Endothelial cell of umbilical vein (primary cell): Measurements from ENCODE around the gene PDCD1LG2. TPM values are rescaled to one million over a fixed set of nuclear protein-coding genes. Genes with fewer than 3 reads are reported as not detected.
A peak's percentile ranks its signal among the peaks of the same experiment; 100 is the strongest.

Experiments
- BruUV-seq: library from RNA; stranded (reverse); fragments of 400-500 nt; replicated peaks from 2 replicates; lab custom pipeline; 2021; lab: Mats Ljungman, UMichigan
- CTCF ChIA-PET: fragments of 300-600, 350-600 bp; sonication (Branson Sonifier 250); formaldehyde crosslinking; loops from one replicate; lab custom pipeline; 2021; ENCODE audit warnings: antibody characterized with exemption, inconsistent platforms; lab: Charles Lee
- POLR2A ChIA-PET: fragments of 300-600, 350-600 bp; sonication (Branson Sonifier 250); formaldehyde crosslinking; loops from one replicate; lab custom pipeline; 2021; ENCODE audit warnings: antibody characterized with exemption, inconsistent platforms; lab: Charles Lee
- DNase-seq: peaks from one replicate; pipeline ENCODE4 v3.0.0-alpha.2; 2011; ENCODE audit warnings: low read depth, low spot score
- FAIRE-seq: peaks from 2 replicates; lab custom pipeline; 2011; peaks lifted over from hg19 to GRCh38; lab: Jason Lieb, UNC
- H2AFZ ChIP-seq: 2 replicates; pipeline ENCODE4 v1.6.0; 2012; ENCODE audit warnings: low read depth, low read length, control low read depth, inconsistent platforms
- H3K27ac ChIP-seq: 2 replicates; pipeline ENCODE4 v1.5.1; 2011; ENCODE audit warnings: low read depth, mild to moderate bottlenecking, control low read depth, low read length, moderate library complexity; ENCODE audit not compliant: insufficient read depth
- H3K27me3 ChIP-seq, 2 experiments: 2 replicates each; pipeline versions ENCODE4 v1.6.0 to v1.6.1; 2011; ENCODE audit warnings: low read length in 2 of 2, mixed read lengths in 1 of 2; ENCODE audit not compliant: control insufficient read depth in 2 of 2, insufficient read depth in 2 of 2
- H3K36me3 ChIP-seq, 2 experiments: 2 replicates in 1 of 2; 3 replicates in 1 of 2; pipeline ENCODE4 v1.5.1; 2011; ENCODE audit warnings: low read length in 2 of 2, mild to moderate bottlenecking in 1 of 2, moderate library complexity in 1 of 2; ENCODE audit not compliant: control insufficient read depth in 2 of 2, insufficient read depth in 2 of 2; ENCODE audit errors: extremely low read depth in 1 of 2
- H3K4me1 ChIP-seq: 3 replicates; pipeline ENCODE4 v1.5.1; 2011; ENCODE audit warnings: mild to moderate bottlenecking, low read length; ENCODE audit not compliant: control insufficient read depth, insufficient read depth; ENCODE audit errors: extremely low read depth
- H3K4me2 ChIP-seq: 2 replicates; pipeline ENCODE4 v1.6.1; 2011; ENCODE audit warnings: low read length, control low read depth, mixed read lengths; ENCODE audit not compliant: insufficient read depth
- H3K4me3 ChIP-seq, 3 experiments: fragments of 200-600 bp in 1 of 3; sonication (generic), shearing (Covaris generic) in 1 of 3; replicated peaks in 1 of 3; 2 replicates each; pipeline ENCODE4 v1.5.1; 2011 to 2016; ENCODE audit warnings: control low read depth in 3 of 3, low read length in 3 of 3, mild to moderate bottlenecking in 2 of 3, inconsistent platforms in 1 of 3, low read depth in 1 of 3, moderate library complexity in 1 of 3; ENCODE audit not compliant: insufficient read depth in 1 of 3
- H3K79me2 ChIP-seq: 2 replicates; pipeline ENCODE4 v1.6.0; 2012; ENCODE audit warnings: low read length, inconsistent platforms; ENCODE audit not compliant: control insufficient read depth, insufficient read depth
- H3K9ac ChIP-seq: replicated peaks from 2 replicates; pipeline ENCODE3; 2011; ENCODE audit warnings: low read length, control low read depth; ENCODE audit not compliant: insufficient read depth; ENCODE audit errors: extremely low read depth
- H3K9me1 ChIP-seq: replicated peaks from 3 replicates; pipeline ENCODE4 v1.6.0; 2011; ENCODE audit warnings: mild to moderate bottlenecking, low read length; ENCODE audit not compliant: control insufficient read depth, insufficient read depth; ENCODE audit errors: extremely low read depth
- H3K9me3 ChIP-seq: replicated peaks from 2 replicates; pipeline ENCODE4 v1.5.1; 2012; ENCODE audit warnings: low read length, inconsistent platforms; ENCODE audit not compliant: control insufficient read depth, insufficient read depth
- H4K20me1 ChIP-seq: replicated peaks from 2 replicates; pipeline ENCODE3; 2011; ENCODE audit warnings: mild to moderate bottlenecking, low read length; ENCODE audit not compliant: control insufficient read depth, insufficient read depth; ENCODE audit errors: extremely low read depth
- CTCF ChIP-seq, 2 donors: IDR thresholded peaks; 1 replicate in 1 of 2; 2 replicates in 1 of 2; pipeline ENCODE4 v1.5.1; 2011; ENCODE audit warnings: low read length in 2 of 2, mild to moderate bottlenecking in 2 of 2, moderate library complexity in 2 of 2, control low read depth in 1 of 2, inconsistent platforms in 1 of 2, low read depth in 1 of 2; ENCODE audit not compliant: insufficient read depth in 1 of 2; ENCODE audit errors: extremely low read depth in 1 of 2
- EZH2 ChIP-seq: IDR thresholded peaks from 2 replicates; pipeline ENCODE4 v1.6.1; 2012; ENCODE audit warnings: borderline replicate concordance, low read depth, mild to moderate bottlenecking, moderate library complexity, low read length, inconsistent platforms; ENCODE audit not compliant: severe bottlenecking
- FOS ChIP-seq: IDR thresholded peaks from 2 replicates; pipeline ENCODE4 v1.6.1; 2011; ENCODE audit warnings: mild to moderate bottlenecking, low read length, moderate library complexity, borderline replicate concordance; ENCODE audit not compliant: insufficient read depth
- GATA2 ChIP-seq: IDR thresholded peaks from 2 replicates; pipeline ENCODE4 v1.7.0; 2011; ENCODE audit warnings: low read depth, mild to moderate bottlenecking, moderate library complexity, mixed read lengths, low read length; ENCODE audit not compliant: insufficient read length, insufficient read depth
- JUN ChIP-seq: IDR thresholded peaks from 2 replicates; pipeline ENCODE4 v1.6.1; 2011; ENCODE audit warnings: borderline replicate concordance, low read depth; ENCODE audit not compliant: insufficient read length, insufficient read depth
- MAX ChIP-seq: IDR thresholded peaks from 2 replicates; pipeline ENCODE4 v1.6.1; 2011; ENCODE audit not compliant: insufficient read depth, insufficient read length
- MYC ChIP-seq: IDR thresholded peaks from one replicate; pipeline ENCODE4 v1.6.1; 2011; ENCODE audit warnings: mild to moderate bottlenecking, low read depth, low read length
- POLR2A ChIP-seq: IDR thresholded peaks from 2 replicates; pipeline ENCODE4 v1.6.1; 2012; ENCODE audit warnings: low read depth, mild to moderate bottlenecking, control low read depth, low read length
- POLR2AphosphoS5 ChIP-seq: IDR thresholded peaks from 2 replicates; pipeline ENCODE4 v1.6.1; 2012; ENCODE audit warnings: low read depth, mild to moderate bottlenecking, control low read depth, low read length, moderate library complexity; ENCODE audit not compliant: insufficient read depth
- dilution Hi-C: fragments of 300-500 bp; cut with MboI; formaldehyde crosslinking; loops from one replicate; pipeline ENCODE4 v1.15.0; 2019; ENCODE audit warnings: low sequenced_read_pairs; ENCODE audit not compliant: extremely low pct_ligation_motif_present
- intact Hi-C: fragments of 100-400 bp; cut with micrococcal nuclease; formaldehyde crosslinking; loops from one replicate; pipeline ENCODE4 v1.10.0; 2022
- polyA plus RNA-seq, 4 experiments: library from polyadenylated mRNA; depleted of rRNA in 3 of 4; stranded (reverse) in 3 of 4; unstranded in 1 of 4; fragments of >200 nt; gene quantifications; 2 replicates each; pipeline versions ENCODE4 v1.2.1 to v1.2.3, GENCODE V29; 2011 to 2012; ENCODE audit warnings: missing spikeins in 1 of 4
- total RNA-seq: library from RNA; stranded (reverse); gene quantifications from 2 replicates; pipeline ENCODE4 v1.2.3, GENCODE V29; 2021

Gene PDCD1LG2
- total and polyA plus RNA-seq, 2 donors (not counting 3 experiments of a cell fraction or from before 2014, with no cell fraction given): 7.9 to 9.5 TPM

- DNase-seq: no peak
- Histone ChIP-seq H3K27ac (peak overlapping the region; percentile 95), H3K27me3 (no peaks in the 10 kb centered on the region), H4K20me1 (no peaks in the 10 kb centered on the region), H3K4me2 (peak overlapping the region; percentile 82), H3K79me2 (peaks cover 26% of the 10 kb centered on the region), H3K4me3 (peak overlapping the region in 2 of 3 experiments; percentile 16 to 49), H3K9me3 (no peaks in the 10 kb centered on the region), H2AFZ (no peak overlapping the region), H3K4me1 (peaks cover 47% of the 10 kb centered on the region), H3K9ac (peak overlapping the region; percentile 83), H3K9me1 (no peaks in the 10 kb centered on the region), H3K36me3 (no peaks in the 10 kb centered on the region)
- ChIA-PET CTCF (interaction anchor here (0.8 to 3.0 kb wide), 14 partner anchors 10 to 325 kb away, joined by 3 to 18 read pairs (median 4); partner anchors contain the start of gene CD274), POLR2A (interaction anchor here (0.6 to 3.0 kb wide), 6 partner anchors 10 to 71 kb away, joined by 3 to 25 read pairs (median 6); partner anchors contain the start of gene CD274)
- BruUV-seq: no TSS peak
- intact Hi-C loops: loop anchor here (2.0 kb wide), 1 partner anchor 75 kb away; no protein-coding TSS in a partner anchor
- FAIRE-seq: no peak
- dilution Hi-C loops: no loop called here
- no peak for TF ChIP-seq EZH2
- no peak for TF ChIP-seq POLR2A
- TF ChIP-seq POLR2AphosphoS5: peak; percentile 17
- no peak for TF ChIP-seq JUN
These were observed 1.1 kb downstream of the PDCD1LG2 start for GRCh38 chr9:5511476-5511875.

- Histone ChIP-seq H4K20me1 (no peaks in the 10 kb centered on the region), H3K36me3 (no peaks in the 10 kb centered on the region), H3K4me1 (peaks cover 47% of the 10 kb centered on the region), H3K4me2 (peak overlapping the region; percentile 82), H3K4me3 (peak overlapping the region in 2 of 3 experiments; percentile 16 to 49), H3K27ac (peak overlapping the region; percentile 95), H3K9me1 (no peaks in the 10 kb centered on the region), H3K9ac (peak overlapping the region; percentile 83), H3K9me3 (no peaks in the 10 kb centered on the region), H3K79me2 (peaks cover 26% of the 10 kb centered on the region), H2AFZ (no peak overlapping the region), H3K27me3 (no peaks in the 10 kb centered on the region)
- BruUV-seq: no TSS peak
- FAIRE-seq: no peak
- intact Hi-C loops (loop anchor here (2.0 kb wide), 1 partner anchor 75 kb away; no protein-coding TSS in a partner anchor), dilution Hi-C loops (no loop called here)
- CTCF ChIA-PET: interaction anchor here (0.8 to 3.0 kb wide), 9 partner anchors 10 to 78 kb away, joined by 3 to 18 read pairs (median 8); partner anchors contain the start of gene CD274
- DNase-seq: peak; percentile 24
- TF ChIP-seq EZH2: no peak
- TF ChIP-seq GATA2: no peak
- no peak for TF ChIP-seq CTCF (IDR thresholded peaks at IDR 0.05; ENCODE audit: extremely low read depth in 1 of 2, insufficient read depth in 1 of 2, low read depth in 1 of 2, low read length in 2 of 2)
- TF ChIP-seq JUN: no peak
- TF ChIP-seq MAX: no peak
- no peak for TF ChIP-seq POLR2AphosphoS5
- TF ChIP-seq FOS: no peak
- TF ChIP-seq MYC: no peak
- no peak for TF ChIP-seq POLR2A
- POLR2A ChIA-PET: interaction anchor here (0.6 to 3.0 kb wide), 4 partner anchors 13 to 71 kb away, joined by 3 to 25 read pairs (median 6); partner anchors contain the start of gene CD274
These were observed 1.7 kb downstream of the PDCD1LG2 start for GRCh38 chr9:5511935-5512580.
